ENCODE results near the gene TTC23L. TPM values are rescaled to one million over a fixed set of nuclear protein-coding genes. Genes with fewer than 3 reads are reported as not detected.
"Not testable (repeated sequence)": the region's sequence is repeated elsewhere in the genome, so short reads cannot be mapped to it uniquely, and the experiment has no call there.

TTC23L gene
- total and polyA plus RNA-seq, 12 donors: 0.12 to 0.66 TPM; not detected in 10

DNA sequence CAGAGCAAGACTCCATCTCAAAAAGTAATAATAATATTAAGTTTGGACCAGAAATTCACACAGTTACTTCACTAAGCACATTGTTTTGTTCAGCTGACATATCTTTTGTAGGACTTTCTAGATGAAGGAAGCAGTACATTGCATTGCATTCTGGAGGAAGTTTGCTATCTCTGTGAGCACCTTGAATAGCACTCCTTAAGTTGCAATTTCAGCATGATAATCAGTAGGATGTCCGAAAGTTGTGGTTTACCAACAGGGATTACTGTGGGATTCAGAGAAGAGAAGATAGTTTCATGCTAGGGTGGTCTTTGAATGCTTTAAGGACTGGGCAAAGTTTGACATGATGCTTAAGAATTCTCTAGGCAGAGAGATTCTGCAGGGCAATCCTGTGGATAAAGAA, 18.4 kb upstream of the TTC23L start:
- Histone ChIP-seq H3K36me3 (peaks cover 0 to 64% (median 12%) of the 10 kb centered on the region in 9 donors), H3K4me1 (no peaks in the 10 kb centered on the region), H3K4me3 (no peak overlapping the region), H3K9me3 (no peaks in the 10 kb centered on the region), H3K27me3 (no peaks in the 10 kb centered on the region), H3K27ac (no peak overlapping the region)
- whole genome bisulfite sequencing, 2 donors: 93 to 100% methylated on average over 1 of the region's 1 CpG
- TF ChIP-seq, protein P1, sequence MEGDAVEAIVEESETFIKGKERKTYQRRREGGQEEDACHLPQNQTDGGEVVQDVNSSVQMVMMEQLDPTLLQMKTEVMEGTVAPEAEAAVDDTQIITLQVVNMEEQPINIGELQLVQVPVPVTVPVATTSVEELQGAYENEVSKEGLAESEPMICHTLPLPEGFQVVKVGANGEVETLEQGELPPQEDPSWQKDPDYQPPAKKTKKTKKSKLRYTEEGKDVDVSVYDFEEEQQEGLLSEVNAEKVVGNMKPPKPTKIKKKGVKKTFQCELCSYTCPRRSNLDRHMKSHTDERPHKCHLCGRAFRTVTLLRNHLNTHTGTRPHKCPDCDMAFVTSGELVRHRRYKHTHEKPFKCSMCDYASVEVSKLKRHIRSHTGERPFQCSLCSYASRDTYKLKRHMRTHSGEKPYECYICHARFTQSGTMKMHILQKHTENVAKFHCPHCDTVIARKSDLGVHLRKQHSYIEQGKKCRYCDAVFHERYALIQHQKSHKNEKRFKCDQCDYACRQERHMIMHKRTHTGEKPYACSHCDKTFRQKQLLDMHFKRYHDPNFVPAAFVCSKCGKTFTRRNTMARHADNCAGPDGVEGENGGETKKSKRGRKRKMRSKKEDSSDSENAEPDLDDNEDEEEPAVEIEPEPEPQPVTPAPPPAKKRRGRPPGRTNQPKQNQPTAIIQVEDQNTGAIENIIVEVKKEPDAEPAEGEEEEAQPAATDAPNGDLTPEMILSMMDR (IDR thresholded peaks at IDR 0.05): no peak
- intact Hi-C loops (cut with DNase I): no loop called here
- no peak for DNase-seq
- no peak for ATAC-seq

DNA sequence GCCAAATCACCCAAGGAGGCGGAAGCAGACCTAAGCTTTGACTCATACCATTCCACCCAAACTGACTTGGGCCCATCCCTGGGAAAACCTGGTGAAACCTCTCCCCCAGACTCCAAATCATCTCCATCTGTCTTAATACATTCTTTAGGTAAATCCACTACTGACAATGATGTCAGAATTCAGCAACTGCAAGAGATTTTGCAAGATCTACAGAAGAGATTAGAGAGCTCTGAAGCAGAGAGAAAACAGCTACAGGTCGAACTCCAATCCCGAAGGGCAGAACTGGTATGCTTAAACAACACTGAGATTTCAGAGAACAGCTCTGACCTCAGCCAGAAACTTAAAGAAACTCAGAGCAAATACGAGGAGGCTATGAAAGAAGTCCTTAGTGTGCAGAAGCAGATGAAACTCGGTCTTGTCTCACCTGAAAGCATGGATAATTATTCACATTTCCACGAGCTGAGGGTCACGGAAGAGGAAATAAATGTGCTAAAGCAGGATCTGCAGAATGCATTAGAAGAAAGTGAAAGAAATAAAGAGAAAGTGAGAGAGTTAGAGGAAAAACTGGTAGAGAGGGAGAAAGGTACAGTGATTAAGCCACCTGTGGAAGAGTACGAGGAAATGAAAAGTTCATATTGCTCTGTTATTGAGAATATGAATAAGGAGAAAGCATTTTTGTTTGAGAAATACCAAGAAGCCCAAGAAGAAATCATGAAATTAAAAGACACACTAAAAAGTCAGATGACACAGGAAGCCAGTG, 15.8 kb upstream of the TTC23L start:
- Histone ChIP-seq H3K27me3 (no peaks in the 10 kb centered on the region), H3K9me3 (no peaks in the 10 kb centered on the region), H3K4me1 (no peaks in the 10 kb centered on the region), H3K4me3 (no peak overlapping the region), H3K36me3 (peaks cover 0 to 70% (median 21%) of the 10 kb centered on the region in 9 donors), H3K27ac (no peak overlapping the region)
- WGBS, 2 donors: 93 to 96% methylated on average over 8 of the region's 8 CpGs
- DNase-seq: no peak
- ATAC-seq: no peak
- intact Hi-C loops (cut with DNase I): no loop called here
- TF ChIP-seq, protein P1 (IDR thresholded peaks at IDR 0.05): no peak

DNA sequence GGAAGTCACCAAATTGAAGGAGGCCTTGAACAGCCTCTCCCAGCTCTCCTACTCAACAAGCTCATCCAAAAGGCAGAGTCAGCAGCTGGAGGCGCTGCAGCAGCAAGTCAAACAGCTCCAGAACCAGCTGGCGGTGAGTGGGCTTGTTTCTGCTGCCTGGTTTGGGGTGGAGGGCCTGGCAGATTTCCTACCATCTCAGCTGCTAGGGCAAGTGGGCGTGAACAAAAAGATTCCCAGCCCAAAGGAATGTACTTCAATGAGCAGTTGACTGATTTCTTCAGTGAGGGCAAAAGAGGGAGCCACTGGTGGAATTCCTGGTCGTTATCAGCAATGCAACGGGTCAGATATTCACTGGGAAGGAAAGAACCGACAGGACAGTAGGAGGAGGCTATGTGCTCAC, 12.6 kb upstream of the TTC23L start:
- Histone ChIP-seq H3K36me3 (peaks cover 0 to 91% (median 21%) of the 10 kb centered on the region in 9 donors), H3K4me1 (no peaks in the 10 kb centered on the region), H3K4me3 (no peak overlapping the region), H3K9me3 (no peaks in the 10 kb centered on the region), H3K27me3 (no peaks in the 10 kb centered on the region), H3K27ac (no peak overlapping the region)
- no peak for ATAC-seq
- WGBS, 2 donors: 60 to 68% methylated on average over 6 of the region's 6 CpGs
- no peak for DNase-seq
- intact Hi-C loops (cut with DNase I): no loop called here
- TF ChIP-seq, protein P1 (IDR thresholded peaks at IDR 0.05): no peak

DNA sequence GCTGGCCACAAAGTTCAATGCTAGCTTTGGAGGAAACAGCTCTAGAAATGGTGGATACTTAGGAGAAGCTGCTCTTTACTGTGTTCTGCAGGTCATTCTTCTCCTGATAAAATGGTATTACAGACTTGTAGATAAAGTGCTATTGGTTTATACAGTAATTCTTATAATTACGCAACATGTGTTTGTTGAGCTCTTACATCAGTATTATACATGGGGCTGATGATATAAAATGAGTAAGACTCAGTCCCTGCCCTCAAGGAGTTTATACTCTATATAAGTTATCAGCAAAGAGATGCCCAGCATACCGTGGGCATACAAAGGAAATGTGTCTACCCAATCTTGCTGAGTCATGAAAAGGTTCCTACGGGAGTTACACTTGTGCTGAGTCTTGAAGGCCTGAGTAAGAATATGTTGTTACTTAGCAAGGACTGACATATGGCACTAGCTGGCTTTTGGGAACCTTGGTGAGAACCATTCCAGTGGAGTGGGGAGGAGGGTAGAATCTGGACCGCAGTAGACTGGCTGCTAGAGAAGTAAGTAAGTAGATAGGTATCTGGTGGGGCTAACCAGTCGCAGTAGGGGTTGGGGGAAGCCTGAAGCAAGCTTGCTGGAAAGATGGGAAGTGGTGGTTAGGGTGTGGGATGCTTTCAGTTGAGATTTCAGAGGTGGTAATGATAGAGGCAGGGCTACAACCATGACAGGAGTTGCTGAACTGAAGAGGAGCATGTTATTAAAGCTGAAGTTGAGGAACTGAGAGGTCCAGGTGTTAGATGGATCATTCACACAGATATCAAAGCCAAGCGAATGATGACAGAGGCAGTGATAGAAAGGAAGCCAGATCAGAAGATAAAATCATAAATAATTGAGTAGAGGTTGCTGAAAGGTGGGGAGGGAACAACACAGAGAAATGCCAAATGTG, 11.1 kb upstream of the TTC23L start:
- Histone ChIP-seq H3K27ac (no peak overlapping the region), H3K4me3 (no peak overlapping the region), H3K27me3 (no peaks in the 10 kb centered on the region), H3K9me3 (no peaks in the 10 kb centered on the region), H3K36me3 (peaks cover 0 to 92% (median 20%) of the 10 kb centered on the region in 9 donors), H3K4me1 (peaks cover 0 to 6% (median 0%) of the 10 kb centered on the region in 9 donors)
- no peak for ATAC-seq
- 95 to 96% methylated on average over 6 of the region's 6 CpGs for WGBS, 2 donors
- TF ChIP-seq, protein P1 (IDR thresholded peaks at IDR 0.05): no peak
- no peak for DNase-seq
- intact Hi-C loops (cut with DNase I): no loop called here

DNA sequence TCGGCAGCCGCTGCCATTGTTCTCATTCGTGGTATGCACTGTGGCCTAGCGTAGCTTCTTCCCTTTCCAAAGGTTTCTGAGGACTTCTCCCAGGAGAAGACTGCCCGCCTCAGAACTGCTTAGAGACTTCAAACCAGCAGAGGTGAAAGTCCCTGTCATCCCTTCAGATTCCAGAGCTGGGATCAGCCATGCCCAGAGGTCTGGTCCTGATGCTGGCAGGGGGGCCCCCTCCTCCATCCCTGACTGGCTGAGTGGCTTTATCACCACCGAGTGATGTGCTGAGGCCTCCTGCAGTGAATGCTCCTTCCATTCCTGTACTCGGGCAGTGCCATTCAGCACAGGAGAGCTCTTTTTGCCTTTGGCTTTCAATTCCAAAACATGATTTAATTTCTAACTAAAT, 8.1 kb upstream of the TTC23L start:
- not testable (repeated sequence) for H3K4me1 ChIP-seq, DNase-seq, H3K27me3 ChIP-seq, H3K4me3 ChIP-seq, H3K9me3 ChIP-seq, ATAC-seq
- Histone ChIP-seq H3K36me3 (peaks cover 0 to 62% (median 9%) of the 10 kb centered on the region in 9 donors), H3K27ac (peak overlapping the region in 4 of 10 donors; percentile 14 to 50 (median 18))
- WGBS, 2 donors: 68 to 78% methylated on average over 7 of the region's 7 CpGs
- intact Hi-C loops (cut with DNase I): loop anchor here in 2 of 10 donors (10.0 kb wide), 1 partner anchor 176 kb away; the partner anchor contains the start of gene RAI14 (in 2 of the 2)

Measured in heart right ventricle (tissue), 16 donors.